Measurements from ENCODE around the gene OPCML.
"Not testable (repeated sequence)": the region's sequence is repeated elsewhere in the genome, so short reads cannot be mapped to it uniquely, and the experiment has no call there.

Gene OPCML

GRCh38 chr11:132447761-132448160 lies 1084.5 kb downstream of the OPCML start:
- no peak for FAIRE-seq

- no peak for FAIRE-seq
Observed at GRCh38 chr11:132445859-132446291, 1086.4 kb downstream of the OPCML start.

- FAIRE-seq = no peak
Observed at GRCh38 chr11:132444911-132445310, 1087.4 kb downstream of the OPCML start.

- no peak for FAIRE-seq
Observed at GRCh38 chr11:132439711-132440255, 1092.5 kb downstream of the OPCML start.

GRCh38 chr11:132438418-132438817 lies 1093.9 kb downstream of the OPCML start:
- FAIRE-seq = no peak

- no peak for FAIRE-seq
Observed at GRCh38 chr11:132430429-132431062, 1101.8 kb downstream of the OPCML start.

GRCh38 chr11:132429685-132430084 lies 1102.6 kb downstream of the OPCML start:
- no peak for FAIRE-seq

GRCh38 chr11:132427611-132428010 lies 1104.7 kb downstream of the OPCML start:
- no peak for FAIRE-seq

- no peak for FAIRE-seq
Observed at GRCh38 chr11:132424433-132424832, 1107.9 kb downstream of the OPCML start.

GRCh38 chr11:132423266-132423665 lies 1109.0 kb downstream of the OPCML start:
- FAIRE-seq = no peak

GRCh38 chr11:132422722-132423121 lies 1109.6 kb downstream of the OPCML start:
- FAIRE-seq = no peak

- FAIRE-seq = no peak
Observed at GRCh38 chr11:132421555-132421954, 1110.7 kb downstream of the OPCML start.

GRCh38 chr11:132414451-132414850 lies 1117.8 kb downstream of the OPCML start:
- no peak for FAIRE-seq

GRCh38 chr11:132410383-132410782 lies 1121.9 kb downstream of the OPCML start:
- no peak for FAIRE-seq

- no peak for FAIRE-seq
Observed at GRCh38 chr11:132409573-132410355, 1122.5 kb downstream of the OPCML start.

GRCh38 chr11:132408877-132409276 lies 1123.4 kb downstream of the OPCML start:
- FAIRE-seq = no peak

GRCh38 chr11:132405728-132406127 lies 1126.6 kb downstream of the OPCML start:
- FAIRE-seq = no peak

- FAIRE-seq = no peak
Observed at GRCh38 chr11:132402071-132402684, 1130.1 kb downstream of the OPCML start.

GRCh38 chr11:132396318-132396717 lies 1136.0 kb downstream of the OPCML start:
- no peak for FAIRE-seq

- no peak for FAIRE-seq
Observed at GRCh38 chr11:132395434-132395833, 1136.9 kb downstream of the OPCML start.

GRCh38 chr11:132379540-132379939 lies 1152.8 kb downstream of the OPCML start:
- no peak for FAIRE-seq

- no peak for FAIRE-seq
Observed at GRCh38 chr11:132373405-132374143, 1158.7 kb downstream of the OPCML start.

- FAIRE-seq = not testable (repeated sequence)
Observed at GRCh38 chr11:132370114-132370513, 1162.2 kb downstream of the OPCML start.

All from endometrium (tissue), 2 donors.